DMS153 (cell line): ENCODE measurements around the gene MKNK1.

Source experiments
- DNase-seq: peaks from one replicate; lab custom pipeline; 2025; lab: John Stamatoyannopoulos, UW

The MKNK1 gene

GRCh38 chr1:46595127-46595526 is 8.9 kb downstream of the MKNK1 start:
- no peak for DNase-seq

GRCh38 chr1:46594063-46594462 is 10.0 kb downstream of the MKNK1 start:
- DNase-seq, result no peak

- no peak for DNase-seq
These were observed 11.2 kb downstream of the MKNK1 start for GRCh38 chr1:46592823-46593222.

- DNase-seq, result no peak
These were observed 14.5 kb downstream of the MKNK1 start for GRCh38 chr1:46589529-46589928.

GRCh38 chr1:46587069-46587468 is 17.0 kb downstream of the MKNK1 start:
- DNase-seq, result no peak

GRCh38 chr1:46585312-46585938 is 18.6 kb downstream of the MKNK1 start:
- DNase-seq, result no peak

- DNase-seq, result no peak
These were observed 20.6 kb downstream of the MKNK1 start for GRCh38 chr1:46583494-46583893.

GRCh38 chr1:46582972-46583371 is 21.1 kb downstream of the MKNK1 start:
- DNase-seq, result no peak

GRCh38 chr1:46581681-46582455 is 22.2 kb downstream of the MKNK1 start:
- no peak for DNase-seq

- DNase-seq, result no peak
These were observed 23.7 kb downstream of the MKNK1 start for GRCh38 chr1:46580140-46580903.

- DNase-seq, result no peak
These were observed 26.4 kb downstream of the MKNK1 start for GRCh38 chr1:46577671-46578070.

- DNase-seq, result no peak
These were observed 27.5 kb downstream of the MKNK1 start for GRCh38 chr1:46576596-46576995.

GRCh38 chr1:46575778-46576177 is 28.3 kb downstream of the MKNK1 start:
- DNase-seq, result no peak

- DNase-seq, result peak; percentile 60
These were observed 28.8 kb downstream of the MKNK1 start for GRCh38 chr1:46575300-46575699.

GRCh38 chr1:46571691-46572225 is 32.3 kb downstream of the MKNK1 start:
- DNase-seq, result no peak

- DNase-seq, result no peak
These were observed 34.0 kb downstream of the MKNK1 start for GRCh38 chr1:46569884-46570725.

- no peak for DNase-seq
These were observed 35.0 kb downstream of the MKNK1 start for GRCh38 chr1:46569116-46569515.

- no peak for DNase-seq
These were observed 35.6 kb downstream of the MKNK1 start for GRCh38 chr1:46568461-46568891.

GRCh38 chr1:46563341-46563740 is 40.7 kb downstream of the MKNK1 start:
- no peak for DNase-seq

GRCh38 chr1:46562498-46562897 is 41.6 kb downstream of the MKNK1 start:
- no peak for DNase-seq

- no peak for DNase-seq
These were observed 45.1 kb downstream of the MKNK1 start for GRCh38 chr1:46558966-46559365.
